NCI-H345 (cell line): ENCODE measurements around the gene SLC17A6.

Experiments used
- DNase-seq: peaks from one replicate; lab custom pipeline; 2025; lab: John Stamatoyannopoulos, UW

SLC17A6 gene

GRCh38 chr11:22389526-22390282 lies 51.5 kb downstream of the SLC17A6 start:
- no peak for DNase-seq

- no peak for DNase-seq
Observed at GRCh38 chr11:22390283-22390655, 52.1 kb downstream of the SLC17A6 start.

GRCh38 chr11:22392561-22392960 lies 54.4 kb downstream of the SLC17A6 start:
- no peak for DNase-seq

- DNase-seq, result no peak
Observed at GRCh38 chr11:22405377-22405776, 67.2 kb downstream of the SLC17A6 start.

GRCh38 chr11:22407267-22407666 lies 69.1 kb downstream of the SLC17A6 start:
- DNase-seq, result no peak

- DNase-seq, result peak; percentile 58
Observed at GRCh38 chr11:22407921-22408320, 69.7 kb downstream of the SLC17A6 start.

GRCh38 chr11:22415476-22415875 lies 77.3 kb downstream of the SLC17A6 start:
- no peak for DNase-seq

- DNase-seq, result no peak
Observed at GRCh38 chr11:22416462-22416861, 78.3 kb downstream of the SLC17A6 start.

- no peak for DNase-seq
Observed at GRCh38 chr11:22426915-22427314, 88.7 kb downstream of the SLC17A6 start.
